Measurements from ENCODE around the gene CGB5. TPM values are rescaled to one million over a fixed set of nuclear protein-coding genes. Genes with fewer than 3 reads are reported as not detected.
"Not testable (repeated sequence)": the region's sequence is repeated elsewhere in the genome, so short reads cannot be mapped to it uniquely, and the experiment has no call there.

Gene CGB5
- total and polyA plus RNA-seq, 5 donors from 2014 or later: not detected

DNA sequence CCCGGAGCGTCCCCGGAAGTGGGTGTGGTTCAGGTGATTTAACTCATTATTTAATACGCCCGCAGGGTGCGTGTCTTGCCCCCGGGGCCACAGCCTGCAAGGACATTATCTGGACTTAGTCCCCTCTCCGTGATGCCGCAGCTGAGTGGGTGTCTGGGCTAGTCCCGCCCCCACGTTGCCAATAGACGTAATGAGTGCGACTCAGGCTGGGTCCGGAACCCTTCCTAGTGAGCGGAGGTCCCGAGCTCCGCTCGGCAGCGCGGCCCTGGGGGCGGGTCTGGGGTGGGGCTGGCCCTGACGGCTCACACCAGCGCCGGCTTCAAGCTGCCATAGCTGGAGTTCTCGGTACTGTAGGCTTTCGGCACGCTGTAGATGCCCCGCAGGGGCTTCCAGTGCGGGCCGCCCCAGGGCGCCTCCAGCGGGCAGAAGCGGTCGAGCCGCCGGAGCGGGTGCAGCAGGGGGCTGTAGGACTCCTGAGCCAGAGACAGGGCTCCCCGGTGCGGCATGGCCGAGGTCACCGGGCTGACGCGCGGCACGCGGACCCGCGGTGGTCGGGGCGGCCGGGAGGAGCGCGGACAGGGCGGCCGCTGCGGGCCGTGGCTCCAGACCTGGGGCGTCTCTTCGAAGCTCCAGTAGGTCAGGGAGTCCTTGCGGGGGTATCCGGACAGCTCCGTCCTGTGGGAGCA, 25.8 kb upstream of the CGB5 start:
- H3K9me3 ChIP-seq (ENCODE audit: control insufficient read depth in 2 of 2, low read length in 2 of 2): no peaks in the 10 kb centered on the region
- DNase-seq (peak; percentile 59 to 72 (median 69)), ATAC-seq (ENCODE audit: low read depth in 2 of 2) (peak; percentile 85)
- no peaks in the 10 kb centered on the region for H3K36me3 ChIP-seq (ENCODE audit: control insufficient read depth, insufficient read depth, low read length)
- peak overlapping the region in 2 of 3 donors; percentile 59 to 79 for H3K27ac Mint-ChIP-seq
- peak overlapping the region; percentile 49 for H3K27ac ChIP-seq (ENCODE audit: insufficient read depth, low read length, poor library complexity, severe bottlenecking)
- peaks cover 0 to 1% (median 0%) of the 10 kb centered on the region in 7 donors for H3K9me3 Mint-ChIP-seq
- peak overlapping the region; percentile 80 to 94 (median 92) for H3K4me3 Mint-ChIP-seq
- peak overlapping the region; percentile 66 for H3K4me3 ChIP-seq (ENCODE audit: low read depth, low read length)
- peaks cover 3% of the 10 kb centered on the region for H3K36me3 Mint-ChIP-seq
- peaks cover 7 to 39% (median 15%) of the 10 kb centered on the region in 4 donors for H3K4me1 Mint-ChIP-seq
- peaks cover 31% of the 10 kb centered on the region for H3K4me1 ChIP-seq (ENCODE audit: control insufficient read depth, insufficient read depth, low read length, poor library complexity, severe bottlenecking)
- H3K27me3 ChIP-seq (ENCODE audit: control insufficient read depth, insufficient read depth, low read length): no peaks in the 10 kb centered on the region
- peaks cover 10% of the 10 kb centered on the region for H3K27me3 Mint-ChIP-seq

DNA sequence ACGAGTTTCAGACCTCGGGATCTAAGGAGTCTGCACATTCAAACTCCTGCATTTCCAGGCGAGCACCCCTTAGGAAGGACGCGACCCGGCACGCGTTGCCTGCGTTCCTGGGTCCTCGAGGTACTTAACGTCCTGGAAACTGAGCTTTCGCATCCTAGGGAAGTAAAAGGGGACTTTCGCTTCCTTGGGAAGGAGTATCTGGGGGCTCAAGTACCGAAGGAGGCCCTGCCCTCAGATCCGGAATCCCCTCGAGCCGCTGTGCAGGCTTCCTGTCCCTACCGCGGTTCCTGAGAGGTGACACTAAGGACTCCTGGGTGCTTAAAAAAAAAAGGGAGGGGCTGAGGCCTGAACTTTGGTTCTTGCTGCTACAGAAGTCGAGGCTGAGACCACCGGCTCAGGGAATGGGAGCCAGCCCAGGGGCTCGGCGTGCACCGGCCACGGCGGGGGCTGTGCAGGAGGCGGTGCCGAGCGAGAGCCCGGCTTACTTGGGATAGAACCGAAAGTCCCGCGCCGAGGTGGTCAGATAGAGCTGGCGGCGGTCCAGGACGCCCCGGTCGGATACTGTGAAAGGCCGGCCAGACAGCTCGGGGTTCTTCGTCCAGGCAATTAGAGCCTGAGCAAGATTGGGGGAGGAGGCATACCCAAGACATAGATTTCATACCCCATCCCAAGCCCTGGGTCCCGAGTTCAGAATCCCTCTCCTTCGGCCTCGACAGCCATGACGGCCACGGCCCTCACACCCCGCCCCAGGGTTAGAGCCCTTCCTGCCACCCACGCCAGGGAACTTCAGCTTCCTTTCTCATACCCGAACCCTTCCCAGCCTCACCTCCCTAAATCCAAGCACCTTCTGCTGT, 25.0 kb upstream of the CGB5 start:
- ATAC-seq (ENCODE audit: low read depth in 2 of 2); H3K27me3 ChIP-seq (ENCODE audit: control insufficient read depth, insufficient read depth, low read length); H3K9me3 Mint-ChIP-seq; H3K36me3 Mint-ChIP-seq; H3K27ac ChIP-seq (ENCODE audit: insufficient read depth, low read length, poor library complexity, severe bottlenecking); H3K36me3 ChIP-seq (ENCODE audit: control insufficient read depth, insufficient read depth, low read length); H3K9me3 ChIP-seq (ENCODE audit: control insufficient read depth in 2 of 2, low read length in 2 of 2): not testable (repeated sequence)
- peaks cover 7 to 39% (median 15%) of the 10 kb centered on the region in 4 donors for H3K4me1 Mint-ChIP-seq
- Histone ChIP-seq H3K4me3 (ENCODE audit: low read depth, low read length) (peak overlapping the region; percentile 66), H3K4me1 (ENCODE audit: control insufficient read depth, insufficient read depth, low read length, poor library complexity, severe bottlenecking) (peaks cover 31% of the 10 kb centered on the region)
- DNase-seq: peak in 2 of 3 donors; percentile 28 to 53
- peak overlapping the region; percentile 80 to 94 (median 92) for H3K4me3 Mint-ChIP-seq
- H3K27ac Mint-ChIP-seq: peak overlapping the region; percentile 79 to 92 (median 90)
- H3K27me3 Mint-ChIP-seq: peaks cover 10% of the 10 kb centered on the region

DNA sequence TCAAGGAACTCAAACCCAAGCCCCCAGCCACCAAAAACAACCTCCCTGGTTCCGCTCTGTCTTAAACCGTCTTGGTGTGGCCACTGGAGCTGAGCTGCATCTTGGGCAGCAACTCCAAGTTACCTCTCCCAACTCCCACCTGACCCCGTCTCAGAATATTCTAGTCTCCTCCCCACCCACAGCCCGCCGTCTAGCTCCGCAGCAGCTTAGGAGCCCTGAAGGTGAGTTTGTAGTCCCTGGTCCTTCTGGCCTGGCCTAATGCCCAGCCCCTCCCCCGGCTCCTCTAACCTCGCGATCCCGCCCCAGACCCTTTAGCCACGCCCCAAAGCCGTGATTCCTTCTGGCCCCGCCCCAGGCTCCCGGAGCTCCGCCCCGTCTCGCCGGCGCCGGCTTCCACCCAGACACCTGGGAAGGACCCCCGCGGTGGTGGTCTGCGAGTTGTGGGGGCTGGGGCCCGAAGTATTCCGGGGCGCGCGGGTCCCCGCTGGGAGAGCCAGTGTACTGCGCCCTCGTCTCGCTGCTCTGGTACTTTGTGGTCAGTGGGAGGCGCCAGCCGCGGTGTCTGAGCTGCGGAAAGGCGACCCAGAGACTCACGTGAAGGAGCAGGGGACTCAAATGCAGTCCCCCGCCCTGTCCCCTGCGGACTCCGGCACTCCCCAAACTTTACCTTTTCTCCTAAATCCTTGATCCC, 24.3 kb upstream of the CGB5 start:
- peak; percentile 54 to 57 (median 54) for DNase-seq

DNA sequence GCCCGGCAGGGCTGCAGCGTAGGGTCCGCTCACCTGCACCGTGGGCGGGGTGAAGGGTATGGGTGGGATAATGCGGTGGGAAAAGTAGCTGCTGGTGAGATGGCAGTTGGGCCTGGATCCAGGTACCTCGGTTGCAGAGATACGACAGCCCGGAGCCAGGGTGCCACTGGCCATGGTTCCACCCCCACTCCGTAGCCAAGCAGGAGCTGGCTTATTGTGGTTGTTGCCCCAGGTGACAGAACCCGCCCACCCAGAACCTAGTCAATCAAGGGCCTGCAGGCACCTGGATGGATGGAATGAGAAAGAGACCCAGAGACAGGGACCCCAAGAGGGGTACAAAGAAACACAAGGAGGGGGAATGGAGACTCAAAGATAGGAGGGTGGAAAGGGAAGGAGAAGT, 23.3 kb upstream of the CGB5 start:
- ATAC-seq (ENCODE audit: low read depth in 2 of 2) (no peak), DNase-seq (no peak)
- Histone ChIP-seq H3K4me1 (ENCODE audit: control insufficient read depth, insufficient read depth, low read length, poor library complexity, severe bottlenecking) (peaks cover 31% of the 10 kb centered on the region), H3K36me3 (ENCODE audit: control insufficient read depth, insufficient read depth, low read length) (no peaks in the 10 kb centered on the region), H3K27ac (ENCODE audit: insufficient read depth, low read length, poor library complexity, severe bottlenecking) (no peak overlapping the region), H3K4me3 (ENCODE audit: low read depth, low read length) (no peak overlapping the region), H3K9me3 (ENCODE audit: control insufficient read depth in 2 of 2, low read length in 2 of 2) (no peaks in the 10 kb centered on the region), H3K27me3 (ENCODE audit: control insufficient read depth, insufficient read depth, low read length) (no peaks in the 10 kb centered on the region)
- H3K27me3 Mint-ChIP-seq: peaks cover 10% of the 10 kb centered on the region
- peaks cover 7 to 39% (median 15%) of the 10 kb centered on the region in 4 donors for H3K4me1 Mint-ChIP-seq
- H3K36me3 Mint-ChIP-seq: peaks cover 3% of the 10 kb centered on the region
- peak overlapping the region in 2 of 4 donors; percentile 80 to 92 for H3K4me3 Mint-ChIP-seq
- no peak overlapping the region for H3K27ac Mint-ChIP-seq
- H3K9me3 Mint-ChIP-seq: peaks cover 0 to 1% (median 0%) of the 10 kb centered on the region in 7 donors

More for the DNA sequence above, 24.3 kb upstream of the CGB5 start:
- Histone ChIP-seq H3K9me3 (ENCODE audit: control insufficient read depth in 2 of 2, low read length in 2 of 2) (no peaks in the 10 kb centered on the region), H3K4me1 (ENCODE audit: control insufficient read depth, insufficient read depth, low read length, poor library complexity, severe bottlenecking) (peaks cover 31% of the 10 kb centered on the region), H3K36me3 (ENCODE audit: control insufficient read depth, insufficient read depth, low read length) (no peaks in the 10 kb centered on the region), H3K4me3 (ENCODE audit: low read depth, low read length) (peak overlapping the region; percentile 64), H3K27ac (ENCODE audit: insufficient read depth, low read length, poor library complexity, severe bottlenecking) (no peak overlapping the region), H3K27me3 (ENCODE audit: control insufficient read depth, insufficient read depth, low read length) (no peaks in the 10 kb centered on the region)
- ATAC-seq (ENCODE audit: low read depth in 2 of 2): peak in 1 of 2 donors; percentile 18
- H3K9me3 Mint-ChIP-seq: peaks cover 0 to 1% (median 0%) of the 10 kb centered on the region in 7 donors
- peaks cover 10% of the 10 kb centered on the region for H3K27me3 Mint-ChIP-seq
- peaks cover 7 to 39% (median 15%) of the 10 kb centered on the region in 4 donors for H3K4me1 Mint-ChIP-seq
- peak overlapping the region; percentile 80 to 94 (median 92) for H3K4me3 Mint-ChIP-seq
- peaks cover 3% of the 10 kb centered on the region for H3K36me3 Mint-ChIP-seq
- peak overlapping the region; percentile 79 to 92 (median 90) for H3K27ac Mint-ChIP-seq

DNA sequence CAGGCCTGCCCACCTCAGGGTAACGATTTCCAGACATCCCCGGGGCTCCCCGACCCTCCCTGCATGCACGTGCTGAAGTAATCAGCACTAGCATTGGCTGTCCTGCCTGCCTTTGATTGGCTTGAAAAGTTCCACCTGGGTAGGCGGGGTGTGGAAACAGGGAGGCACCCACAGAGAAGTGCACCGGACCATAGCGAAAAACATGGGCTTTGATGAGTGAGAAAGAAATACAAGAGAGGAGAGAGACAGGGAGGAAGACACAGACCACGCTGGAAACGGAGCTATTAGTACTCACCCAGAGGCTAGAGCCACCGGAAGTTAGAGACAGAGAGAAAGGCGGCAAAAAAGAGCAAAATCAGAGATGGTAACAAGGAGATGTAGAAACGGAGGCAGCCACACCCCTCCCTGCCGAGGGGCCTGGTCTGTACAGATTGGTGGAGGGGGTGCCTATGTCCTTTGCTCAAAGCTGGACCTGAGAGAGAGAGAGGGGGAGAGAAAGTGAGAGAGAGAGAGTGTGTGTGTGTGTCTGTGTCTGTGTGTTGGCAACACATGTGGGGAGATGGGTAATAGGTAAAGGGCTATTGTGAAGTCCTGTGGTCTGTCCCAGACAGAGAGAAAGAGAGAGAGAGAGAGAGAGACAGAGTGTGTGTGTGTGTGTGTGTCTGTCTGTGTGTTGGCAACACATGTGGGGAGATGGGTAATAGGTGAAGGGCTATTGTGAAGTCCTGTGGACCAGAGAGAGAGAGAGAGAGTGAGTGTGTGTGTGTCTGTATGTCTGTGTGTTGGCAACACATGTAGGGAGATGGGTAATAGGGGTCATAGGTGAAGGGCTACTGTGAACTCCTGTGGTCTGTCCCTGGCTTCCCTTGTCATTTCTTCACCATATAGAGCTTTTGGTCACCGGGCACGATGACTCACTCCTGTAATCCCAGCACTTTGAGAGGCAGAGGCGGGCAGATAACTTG, 22.4 kb upstream of the CGB5 start:
- DNase-seq (no peak), ATAC-seq (ENCODE audit: low read depth in 2 of 2) (no peak)
- Mint-ChIP-seq H3K27me3 (peaks cover 10% of the 10 kb centered on the region), H3K4me3 (peak overlapping the region in 3 of 4 donors; percentile 1 to 80 (median 1)), H3K27ac (peak overlapping the region in 2 of 3 donors; percentile 52 to 60), H3K4me1 (peaks cover 7 to 36% (median 15%) of the 10 kb centered on the region in 4 donors), H3K9me3 (peaks cover 0 to 1% (median 0%) of the 10 kb centered on the region in 7 donors), H3K36me3 (no peaks in the 10 kb centered on the region)
- H3K4me3 ChIP-seq (ENCODE audit: low read depth, low read length): no peak overlapping the region
- H3K36me3 ChIP-seq (ENCODE audit: control insufficient read depth, insufficient read depth, low read length): no peaks in the 10 kb centered on the region
- H3K27ac ChIP-seq (ENCODE audit: insufficient read depth, low read length, poor library complexity, severe bottlenecking): no peak overlapping the region
- no peaks in the 10 kb centered on the region for H3K9me3 ChIP-seq (ENCODE audit: control insufficient read depth in 2 of 2, low read length in 2 of 2)
- no peaks in the 10 kb centered on the region for H3K27me3 ChIP-seq (ENCODE audit: control insufficient read depth, insufficient read depth, low read length)
- H3K4me1 ChIP-seq (ENCODE audit: control insufficient read depth, insufficient read depth, low read length, poor library complexity, severe bottlenecking): peaks cover 31% of the 10 kb centered on the region

DNA sequence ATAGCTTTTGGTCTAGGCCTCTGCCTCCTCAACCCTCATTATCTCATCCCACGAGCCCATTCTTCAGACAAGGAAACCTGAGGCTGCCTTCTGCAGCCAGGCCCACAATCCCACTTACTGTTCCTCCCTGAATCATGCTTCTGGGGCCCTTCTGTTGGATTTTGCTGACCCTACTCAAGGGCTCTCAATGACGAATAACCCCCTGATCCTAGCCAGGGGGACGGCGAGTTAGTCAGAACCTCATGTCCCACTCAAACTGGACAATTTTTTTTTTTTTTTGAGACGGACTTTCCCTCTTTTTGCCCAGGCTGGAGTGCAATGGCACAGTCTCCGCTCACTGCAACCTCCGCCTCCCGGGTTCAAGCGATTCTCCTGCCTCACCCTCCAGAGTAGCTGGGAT, 21.5 kb upstream of the CGB5 start:
- peaks cover 10% of the 10 kb centered on the region for H3K27me3 Mint-ChIP-seq
- peaks cover 7 to 34% (median 15%) of the 10 kb centered on the region in 4 donors for H3K4me1 Mint-ChIP-seq
- H3K36me3 ChIP-seq (ENCODE audit: control insufficient read depth, insufficient read depth, low read length): no peaks in the 10 kb centered on the region
- no peaks in the 10 kb centered on the region for H3K9me3 ChIP-seq (ENCODE audit: control insufficient read depth in 2 of 2, low read length in 2 of 2)
- DNase-seq: no peak
- H3K27ac ChIP-seq (ENCODE audit: insufficient read depth, low read length, poor library complexity, severe bottlenecking): no peak overlapping the region
- peaks cover 29% of the 10 kb centered on the region for H3K4me1 ChIP-seq (ENCODE audit: control insufficient read depth, insufficient read depth, low read length, poor library complexity, severe bottlenecking)
- no peaks in the 10 kb centered on the region for H3K36me3 Mint-ChIP-seq
- H3K9me3 Mint-ChIP-seq: peaks cover 0 to 1% (median 0%) of the 10 kb centered on the region in 7 donors
- no peak overlapping the region for H3K4me3 ChIP-seq (ENCODE audit: low read depth, low read length)
- no peak overlapping the region for H3K27ac Mint-ChIP-seq
- ATAC-seq (ENCODE audit: low read depth in 2 of 2): no peak
- peak overlapping the region in 1 of 4 donors; percentile 49 for H3K4me3 Mint-ChIP-seq
- no peaks in the 10 kb centered on the region for H3K27me3 ChIP-seq (ENCODE audit: control insufficient read depth, insufficient read depth, low read length)
